ENCODE results near the gene PHACTR1. TPM values are rescaled to one million over a fixed set of nuclear protein-coding genes. Genes with fewer than 3 reads are reported as not detected.

Gene PHACTR1
- total and polyA plus RNA-seq, 4 donors: 0.31 to 1.5 (median 0.79) TPM

DNA sequence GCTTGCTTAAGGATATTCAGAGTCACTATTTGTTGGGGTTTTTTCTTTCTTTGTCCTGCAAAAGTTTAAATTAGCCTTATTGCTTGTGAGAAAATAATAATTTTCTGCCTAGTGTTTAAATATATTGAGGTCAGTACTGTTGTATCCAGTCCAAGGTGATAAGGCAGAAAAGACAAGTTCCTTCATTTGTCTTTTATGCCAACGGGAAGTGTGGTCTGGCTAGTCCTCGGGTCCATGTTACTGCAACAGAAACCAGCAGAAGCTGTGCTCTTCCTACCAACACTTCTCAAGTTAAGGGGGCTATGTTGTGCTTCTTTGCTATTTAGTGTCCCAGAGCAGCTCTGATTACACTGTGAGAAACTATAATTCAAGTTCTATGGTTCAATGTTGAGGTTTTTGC lies 310.6 kb downstream of the PHACTR1 start:
- Histone ChIP-seq H3K27ac (ENCODE audit: low read depth in 1 of 2, low read length in 2 of 2) (no peak overlapping the region), H3K9me3 (ENCODE audit: control insufficient read depth in 4 of 4, low read length in 3 of 4) (no peaks in the 10 kb centered on the region), H3K9ac (ENCODE audit: low read depth in 1 of 2, low read length in 2 of 2) (no peak overlapping the region), H3K4me3 (ENCODE audit: low read depth in 1 of 3, low read length in 3 of 3) (no peak overlapping the region), H3K36me3 (ENCODE audit: control insufficient read depth in 4 of 4, insufficient read depth in 3 of 4, low read depth in 1 of 4, low read length in 3 of 4) (no peaks in the 10 kb centered on the region), H3K27me3 (ENCODE audit: control insufficient read depth in 4 of 4, insufficient read depth in 4 of 4, low read length in 3 of 4) (peaks cover 0 to 3% (median 1%) of the 10 kb centered on the region in 4 donors), H3K4me1 (ENCODE audit: control insufficient read depth in 4 of 4, insufficient read depth in 4 of 4, low read length in 3 of 4) (no peaks in the 10 kb centered on the region)
- no peak for TF ChIP-seq HNF4A (conservative IDR thresholded peaks at IDR 0.05)
- TF ChIP-seq YY1 (IDR thresholded peaks at IDR 0.05): no peak
- no peak for TF ChIP-seq NR2F2 (IDR thresholded peaks at IDR 0.05)
- TF ChIP-seq RXRA (IDR thresholded peaks at IDR 0.05): no peak
- TF ChIP-seq SP1 (IDR thresholded peaks at IDR 0.05): no peak
- TF ChIP-seq EGR1 (IDR thresholded peaks at IDR 0.05; ENCODE audit: low read depth in 2 of 2): no peak
- no peak for TF ChIP-seq FOXA2 (IDR thresholded peaks at IDR 0.05)
- TF ChIP-seq ZBTB33 (IDR thresholded peaks at IDR 0.05): no peak
- no peak for TF ChIP-seq MAX (IDR thresholded peaks at IDR 0.05)
- TF ChIP-seq RAD21 (IDR thresholded peaks at IDR 0.05): no peak
- no peak for TF ChIP-seq REST (IDR thresholded peaks at IDR 0.05)
- TF ChIP-seq TAF1 (conservative IDR thresholded peaks at IDR 0.05): no peak
- TF ChIP-seq, protein P1, sequence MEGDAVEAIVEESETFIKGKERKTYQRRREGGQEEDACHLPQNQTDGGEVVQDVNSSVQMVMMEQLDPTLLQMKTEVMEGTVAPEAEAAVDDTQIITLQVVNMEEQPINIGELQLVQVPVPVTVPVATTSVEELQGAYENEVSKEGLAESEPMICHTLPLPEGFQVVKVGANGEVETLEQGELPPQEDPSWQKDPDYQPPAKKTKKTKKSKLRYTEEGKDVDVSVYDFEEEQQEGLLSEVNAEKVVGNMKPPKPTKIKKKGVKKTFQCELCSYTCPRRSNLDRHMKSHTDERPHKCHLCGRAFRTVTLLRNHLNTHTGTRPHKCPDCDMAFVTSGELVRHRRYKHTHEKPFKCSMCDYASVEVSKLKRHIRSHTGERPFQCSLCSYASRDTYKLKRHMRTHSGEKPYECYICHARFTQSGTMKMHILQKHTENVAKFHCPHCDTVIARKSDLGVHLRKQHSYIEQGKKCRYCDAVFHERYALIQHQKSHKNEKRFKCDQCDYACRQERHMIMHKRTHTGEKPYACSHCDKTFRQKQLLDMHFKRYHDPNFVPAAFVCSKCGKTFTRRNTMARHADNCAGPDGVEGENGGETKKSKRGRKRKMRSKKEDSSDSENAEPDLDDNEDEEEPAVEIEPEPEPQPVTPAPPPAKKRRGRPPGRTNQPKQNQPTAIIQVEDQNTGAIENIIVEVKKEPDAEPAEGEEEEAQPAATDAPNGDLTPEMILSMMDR (IDR thresholded peaks at IDR 0.05; ENCODE audit: low read depth, low read length, missing input control): no peak
- WGBS: 50% methylated on average over 2 of the region's 2 CpGs
- DNase-seq (ENCODE audit: low spot score): no peak

GRCh38 chr6:13030396-13030795 lies 313.8 kb downstream of the PHACTR1 start:
- Histone ChIP-seq H3K4me3 (ENCODE audit: low read depth in 1 of 3, low read length in 3 of 3) (no peak overlapping the region), H3K4me1 (ENCODE audit: control insufficient read depth in 4 of 4, insufficient read depth in 4 of 4, low read length in 3 of 4) (no peaks in the 10 kb centered on the region), H3K9me3 (ENCODE audit: control insufficient read depth in 4 of 4, low read length in 3 of 4) (no peaks in the 10 kb centered on the region), H3K9ac (ENCODE audit: low read depth in 1 of 2, low read length in 2 of 2) (no peak overlapping the region), H3K27me3 (ENCODE audit: control insufficient read depth in 4 of 4, insufficient read depth in 4 of 4, low read length in 3 of 4) (peaks cover 0 to 3% (median 1%) of the 10 kb centered on the region in 4 donors), H3K36me3 (ENCODE audit: control insufficient read depth in 4 of 4, insufficient read depth in 3 of 4, low read depth in 1 of 4, low read length in 3 of 4) (no peaks in the 10 kb centered on the region), H3K27ac (ENCODE audit: low read depth in 1 of 2, low read length in 2 of 2) (no peak overlapping the region)
- DNase-seq (ENCODE audit: low spot score): no peak
- WGBS: 37% methylated on average over 3 of the region's 3 CpGs
- TF ChIP-seq SP1 (IDR thresholded peaks at IDR 0.05) (no peak), MAX (IDR thresholded peaks at IDR 0.05) (no peak), HNF4A (conservative IDR thresholded peaks at IDR 0.05) (no peak), ZBTB33 (IDR thresholded peaks at IDR 0.05) (no peak), JUND (IDR thresholded peaks at IDR 0.05) (no peak), NR2F2 (IDR thresholded peaks at IDR 0.05) (no peak), RXRA (IDR thresholded peaks at IDR 0.05) (no peak), REST (IDR thresholded peaks at IDR 0.05) (no peak), FOXA2 (IDR thresholded peaks at IDR 0.05) (no peak), TAF1 (conservative IDR thresholded peaks at IDR 0.05) (no peak), ATF3 (IDR thresholded peaks at IDR 0.05) (no peak), HNF4G (IDR thresholded peaks at IDR 0.05) (no peak)

Measured in liver (tissue), 9 donors.